ENCODE results near the gene HNRNPH3.

DNA sequence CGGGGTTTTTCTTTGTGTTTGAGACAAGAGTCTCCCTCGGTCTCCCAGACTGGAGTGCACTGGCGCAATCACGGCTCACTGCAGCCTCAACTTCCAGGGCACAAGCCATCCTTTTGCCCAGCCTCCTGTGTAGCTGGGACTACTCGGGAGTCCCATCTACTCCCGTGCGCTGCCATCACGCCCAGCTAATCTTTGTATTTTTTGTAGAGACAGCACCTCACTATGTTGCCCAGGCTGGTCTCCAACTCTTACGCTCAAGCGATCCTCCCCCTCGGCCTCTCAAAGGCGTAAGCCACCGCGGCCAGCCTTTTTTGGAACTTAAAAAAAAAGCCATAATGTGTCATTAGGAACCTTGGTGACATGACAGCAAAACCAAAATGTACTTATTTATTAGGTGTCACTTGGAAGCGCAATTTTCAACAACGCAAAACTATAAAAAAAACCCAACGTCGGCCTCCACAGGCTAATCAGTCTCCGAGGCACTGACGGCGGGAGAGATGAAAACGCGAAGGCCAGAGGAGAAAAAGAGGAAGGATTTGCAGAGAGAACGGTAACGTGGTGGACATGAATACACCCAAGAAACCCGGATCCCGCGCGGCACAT lies 911 bp upstream of the HNRNPH3 start:
- TF ChIP-seq, protein P1, sequence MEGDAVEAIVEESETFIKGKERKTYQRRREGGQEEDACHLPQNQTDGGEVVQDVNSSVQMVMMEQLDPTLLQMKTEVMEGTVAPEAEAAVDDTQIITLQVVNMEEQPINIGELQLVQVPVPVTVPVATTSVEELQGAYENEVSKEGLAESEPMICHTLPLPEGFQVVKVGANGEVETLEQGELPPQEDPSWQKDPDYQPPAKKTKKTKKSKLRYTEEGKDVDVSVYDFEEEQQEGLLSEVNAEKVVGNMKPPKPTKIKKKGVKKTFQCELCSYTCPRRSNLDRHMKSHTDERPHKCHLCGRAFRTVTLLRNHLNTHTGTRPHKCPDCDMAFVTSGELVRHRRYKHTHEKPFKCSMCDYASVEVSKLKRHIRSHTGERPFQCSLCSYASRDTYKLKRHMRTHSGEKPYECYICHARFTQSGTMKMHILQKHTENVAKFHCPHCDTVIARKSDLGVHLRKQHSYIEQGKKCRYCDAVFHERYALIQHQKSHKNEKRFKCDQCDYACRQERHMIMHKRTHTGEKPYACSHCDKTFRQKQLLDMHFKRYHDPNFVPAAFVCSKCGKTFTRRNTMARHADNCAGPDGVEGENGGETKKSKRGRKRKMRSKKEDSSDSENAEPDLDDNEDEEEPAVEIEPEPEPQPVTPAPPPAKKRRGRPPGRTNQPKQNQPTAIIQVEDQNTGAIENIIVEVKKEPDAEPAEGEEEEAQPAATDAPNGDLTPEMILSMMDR (IDR thresholded peaks at IDR 0.05): no peak
- no peak for TF ChIP-seq POLR2A (IDR thresholded peaks at IDR 0.05)

Data from body of pancreas (tissue), 4 donors.